ENCODE results near the gene CDH13. TPM values are rescaled to one million over a fixed set of nuclear protein-coding genes. Genes with fewer than 3 reads are reported as not detected.

CDH13 gene
- polyA plus RNA-seq, 2 of the 4 experiments (the other 2 are of a cell fraction), result not detected

DNA sequence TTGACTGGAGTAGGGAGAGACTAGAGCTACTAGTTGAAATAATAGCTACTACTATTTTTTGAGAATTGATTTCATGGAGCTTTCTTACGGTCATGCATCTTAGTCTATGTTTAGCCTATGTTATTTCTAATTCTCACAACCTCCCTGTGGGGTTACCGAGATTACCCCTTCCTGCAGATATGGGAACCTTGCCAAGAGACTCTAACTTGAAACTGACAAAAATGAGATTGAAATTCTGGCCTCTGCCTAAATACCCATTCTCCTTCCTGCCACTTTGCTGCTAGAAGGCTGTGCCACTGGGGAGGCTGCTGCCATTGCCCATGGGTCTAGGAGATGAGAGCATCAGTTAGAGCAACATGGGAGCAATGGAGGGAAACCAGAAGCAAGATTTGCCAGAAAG lies 410.3 kb downstream of the CDH13 start:
- TF ChIP-seq EP300 (IDR thresholded peaks at IDR 0.05), result no peak
- no peak for TF ChIP-seq POLR2AphosphoS2 (conservative IDR thresholded peaks at IDR 0.05; ENCODE audit: low read length)
- no peak for TF ChIP-seq FOSB (CRISPR knock-in tag; IDR thresholded peaks at IDR 0.05)
- no peak for TF ChIP-seq RNF2 (IDR thresholded peaks at IDR 0.05; ENCODE audit: borderline replicate concordance, low read depth)
- TF ChIP-seq CBX2 (IDR thresholded peaks at IDR 0.05; ENCODE audit: borderline replicate concordance, low read depth), result no peak
- no peak for TF ChIP-seq BHLHE40 (IDR thresholded peaks at IDR 0.05; ENCODE audit: low read depth, low read length)
- no peak overlapping the region for H3K4me2 ChIP-seq
- H3K9me3 ChIP-seq, result no peaks in the 10 kb centered on the region
- ChIA-PET POLR2A (no interaction called here), CTCF (no interaction called here)
- no peak overlapping the region for H3K27ac ChIP-seq
- no peak for FAIRE-seq
- DNase-seq (ENCODE audit: low read depth in 1 of 2, low spot score in 1 of 2), result no peak
- 2% methylated on average over 2 of the region's 2 CpGs for WGBS (ENCODE audit: missing lambda C conversion rate)
- ATAC-seq, result no peak
- no peak overlapping the region for H3K4me3 ChIP-seq
- no peaks in the 10 kb centered on the region for H3K4me1 ChIP-seq

- Histone ChIP-seq H3K9me3 (no peaks in the 10 kb centered on the region), H3K4me1 (no peaks in the 10 kb centered on the region), H3K4me2 (no peak overlapping the region), H3K27ac (no peak overlapping the region), H3K4me3 (no peak overlapping the region)
- POLR2A ChIA-PET, result no interaction called here
- CTCF ChIA-PET, result no interaction called here
- DNase-seq (ENCODE audit: low read depth in 1 of 2, low spot score in 1 of 2) (no peak), ATAC-seq (no peak), FAIRE-seq (no peak)
- TF ChIP-seq NPAS2 (CRISPR knock-in tag; IDR thresholded peaks at IDR 0.05; ENCODE audit: borderline replicate concordance), result no peak
- TF ChIP-seq MYC (IDR thresholded peaks at IDR 0.05; ENCODE audit: borderline replicate concordance, low read length), result no peak
- no peak for TF ChIP-seq E2F6 (IDR thresholded peaks at IDR 0.05; ENCODE audit: borderline replicate concordance, low read depth)
- no peak for TF ChIP-seq PHF8 (IDR thresholded peaks at IDR 0.05; ENCODE audit: borderline replicate concordance, low read depth)
- TF ChIP-seq, protein P1, sequence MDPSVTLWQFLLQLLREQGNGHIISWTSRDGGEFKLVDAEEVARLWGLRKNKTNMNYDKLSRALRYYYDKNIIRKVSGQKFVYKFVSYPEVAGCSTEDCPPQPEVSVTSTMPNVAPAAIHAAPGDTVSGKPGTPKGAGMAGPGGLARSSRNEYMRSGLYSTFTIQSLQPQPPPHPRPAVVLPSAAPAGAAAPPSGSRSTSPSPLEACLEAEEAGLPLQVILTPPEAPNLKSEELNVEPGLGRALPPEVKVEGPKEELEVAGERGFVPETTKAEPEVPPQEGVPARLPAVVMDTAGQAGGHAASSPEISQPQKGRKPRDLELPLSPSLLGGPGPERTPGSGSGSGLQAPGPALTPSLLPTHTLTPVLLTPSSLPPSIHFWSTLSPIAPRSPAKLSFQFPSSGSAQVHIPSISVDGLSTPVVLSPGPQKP (IDR thresholded peaks at IDR 0.05; ENCODE audit: low read depth, low read length), result no peak
- TF ChIP-seq MAFK (IDR thresholded peaks at IDR 0.05; ENCODE audit: partially characterized antibody), result no peak
- no peak for TF ChIP-seq HES2 (IDR thresholded peaks at IDR 0.05)
- TF ChIP-seq HOXA7 (CRISPR knock-in tag; IDR thresholded peaks at IDR 0.05), result no peak
- 2% methylated on average over 2 of the region's 2 CpGs for WGBS (ENCODE audit: missing lambda C conversion rate)
Observed at GRCh38 chr16:83037884-83038283, 411.1 kb downstream of the CDH13 start.

DNA sequence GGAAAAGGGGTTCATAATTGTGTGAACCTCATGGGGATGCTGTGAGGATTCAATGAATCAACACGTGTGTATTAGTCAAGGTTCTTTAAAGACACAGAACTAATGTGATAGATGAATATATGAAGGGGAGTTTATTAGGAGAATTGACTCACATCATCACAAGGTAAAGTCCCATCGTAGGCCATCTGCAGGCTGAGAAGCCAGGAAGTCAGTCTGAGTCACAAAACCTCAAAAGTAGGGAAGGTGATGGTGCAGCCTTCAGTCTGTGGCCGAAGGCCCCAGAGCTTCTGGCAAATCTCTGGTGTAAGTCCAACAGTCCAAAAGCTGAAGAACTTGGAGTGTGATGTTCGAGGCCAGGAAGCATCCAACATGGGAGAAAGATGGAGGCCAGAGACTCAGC lies 413.4 kb downstream of the CDH13 start:
- Histone ChIP-seq H3K9me3 (no peaks in the 10 kb centered on the region), H3K4me3 (no peak overlapping the region), H3K4me1 (no peaks in the 10 kb centered on the region), H3K4me2 (no peak overlapping the region), H3K27ac (no peak overlapping the region)
- WGBS (ENCODE audit: missing lambda C conversion rate), result 1% methylated on average over 4 of the region's 4 CpGs
- POLR2A ChIA-PET, result no interaction called here
- DNase-seq (ENCODE audit: low read depth in 1 of 2, low spot score in 1 of 2) (no peak), ATAC-seq (no peak), FAIRE-seq (no peak)
- no peak for TF ChIP-seq NPAS2 (CRISPR knock-in tag; IDR thresholded peaks at IDR 0.05; ENCODE audit: borderline replicate concordance)
- TF ChIP-seq NR3C1 (IDR thresholded peaks at IDR 0.05), result no peak
- no peak for TF ChIP-seq RAD21 (conservative IDR thresholded peaks at IDR 0.05 in 1 of 2, IDR thresholded peaks at IDR 0.05 in 1 of 2)
- no peak for TF ChIP-seq ZC3H11A (IDR thresholded peaks at IDR 0.05)
- TF ChIP-seq HOXB13 (CRISPR knock-in tag; IDR thresholded peaks at IDR 0.05; ENCODE audit: low read depth), result no peak
- TF ChIP-seq SMC3 (IDR thresholded peaks at IDR 0.05), result no peak
- no peak for TF ChIP-seq MAFK (IDR thresholded peaks at IDR 0.05; ENCODE audit: partially characterized antibody)
- no peak for TF ChIP-seq GATA3 (IDR thresholded peaks at IDR 0.05; ENCODE audit: borderline replicate concordance)
- TF ChIP-seq TP53 (CRISPR knock-in tag; IDR thresholded peaks at IDR 0.05), result no peak
- TF ChIP-seq HOXB5 (CRISPR knock-in tag; IDR thresholded peaks at IDR 0.05), result no peak
- no peak for TF ChIP-seq ZNF302 (CRISPR knock-in tag; IDR thresholded peaks at IDR 0.05)
- TF ChIP-seq, protein P2, sequence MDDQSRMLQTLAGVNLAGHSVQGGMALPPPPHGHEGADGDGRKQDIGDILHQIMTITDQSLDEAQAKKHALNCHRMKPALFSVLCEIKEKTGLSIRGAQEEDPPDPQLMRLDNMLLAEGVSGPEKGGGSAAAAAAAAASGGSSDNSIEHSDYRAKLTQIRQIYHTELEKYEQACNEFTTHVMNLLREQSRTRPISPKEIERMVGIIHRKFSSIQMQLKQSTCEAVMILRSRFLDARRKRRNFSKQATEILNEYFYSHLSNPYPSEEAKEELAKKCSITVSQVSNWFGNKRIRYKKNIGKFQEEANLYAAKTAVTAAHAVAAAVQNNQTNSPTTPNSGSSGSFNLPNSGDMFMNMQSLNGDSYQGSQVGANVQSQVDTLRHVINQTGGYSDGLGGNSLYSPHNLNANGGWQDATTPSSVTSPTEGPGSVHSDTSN (IDR thresholded peaks at IDR 0.05), result no peak
- TF ChIP-seq, protein P3, sequence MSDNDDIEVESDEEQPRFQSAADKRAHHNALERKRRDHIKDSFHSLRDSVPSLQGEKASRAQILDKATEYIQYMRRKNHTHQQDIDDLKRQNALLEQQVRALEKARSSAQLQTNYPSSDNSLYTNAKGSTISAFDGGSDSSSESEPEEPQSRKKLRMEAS (IDR thresholded peaks at IDR 0.05), result no peak
- TF ChIP-seq RCOR1 (IDR thresholded peaks at IDR 0.05; ENCODE audit: low read depth, low read length), result no peak
- TF ChIP-seq ZFP36 (IDR thresholded peaks at IDR 0.05; ENCODE audit: borderline replicate concordance, partially characterized antibody), result no peak
- TF ChIP-seq, protein P4, sequence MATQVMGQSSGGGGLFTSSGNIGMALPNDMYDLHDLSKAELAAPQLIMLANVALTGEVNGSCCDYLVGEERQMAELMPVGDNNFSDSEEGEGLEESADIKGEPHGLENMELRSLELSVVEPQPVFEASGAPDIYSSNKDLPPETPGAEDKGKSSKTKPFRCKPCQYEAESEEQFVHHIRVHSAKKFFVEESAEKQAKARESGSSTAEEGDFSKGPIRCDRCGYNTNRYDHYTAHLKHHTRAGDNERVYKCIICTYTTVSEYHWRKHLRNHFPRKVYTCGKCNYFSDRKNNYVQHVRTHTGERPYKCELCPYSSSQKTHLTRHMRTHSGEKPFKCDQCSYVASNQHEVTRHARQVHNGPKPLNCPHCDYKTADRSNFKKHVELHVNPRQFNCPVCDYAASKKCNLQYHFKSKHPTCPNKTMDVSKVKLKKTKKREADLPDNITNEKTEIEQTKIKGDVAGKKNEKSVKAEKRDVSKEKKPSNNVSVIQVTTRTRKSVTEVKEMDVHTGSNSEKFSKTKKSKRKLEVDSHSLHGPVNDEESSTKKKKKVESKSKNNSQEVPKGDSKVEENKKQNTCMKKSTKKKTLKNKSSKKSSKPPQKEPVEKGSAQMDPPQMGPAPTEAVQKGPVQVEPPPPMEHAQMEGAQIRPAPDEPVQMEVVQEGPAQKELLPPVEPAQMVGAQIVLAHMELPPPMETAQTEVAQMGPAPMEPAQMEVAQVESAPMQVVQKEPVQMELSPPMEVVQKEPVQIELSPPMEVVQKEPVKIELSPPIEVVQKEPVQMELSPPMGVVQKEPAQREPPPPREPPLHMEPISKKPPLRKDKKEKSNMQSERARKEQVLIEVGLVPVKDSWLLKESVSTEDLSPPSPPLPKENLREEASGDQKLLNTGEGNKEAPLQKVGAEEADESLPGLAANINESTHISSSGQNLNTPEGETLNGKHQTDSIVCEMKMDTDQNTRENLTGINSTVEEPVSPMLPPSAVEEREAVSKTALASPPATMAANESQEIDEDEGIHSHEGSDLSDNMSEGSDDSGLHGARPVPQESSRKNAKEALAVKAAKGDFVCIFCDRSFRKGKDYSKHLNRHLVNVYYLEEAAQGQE (IDR thresholded peaks at IDR 0.05), result no peak
- no peak for TF ChIP-seq CEBPB (IDR thresholded peaks at IDR 0.05)
- CTCF ChIA-PET, result no interaction called here
